WTC11 (cell line): Measurements from ENCODE around the gene ZNHIT1. TPM values are rescaled to one million over a fixed set of nuclear protein-coding genes. Genes with fewer than 3 reads are reported as not detected.
A peak's percentile ranks its signal among the peaks of the same experiment; 100 is the strongest.

Experiments used
- ATAC-seq: fragments of 200-7000 bp; cut with Tn5 transposase; 2 replicates; pipeline ENCODE4 v1.10.0; 2021; ENCODE audit warnings: mild to moderate bottlenecking, moderate library complexity
- CTCF ChIA-PET: fragments of 300-600 bp; sonication (Branson Sonifier 250); formaldehyde crosslinking; loops from one replicate; lab custom pipeline; 2021; ENCODE audit warnings: antibody characterized with exemption; lab: Charles Lee
- POLR2A ChIA-PET: fragments of 350-600 bp; sonication (Branson Sonifier 250); formaldehyde crosslinking; loops from one replicate; lab custom pipeline; 2021; ENCODE audit warnings: antibody characterized with exemption; lab: Charles Lee
- DNase-seq: peaks from one replicate; pipeline ENCODE4 v3.0.0; 2021; ENCODE audit warnings: low spot score
- H3K27ac Mint-ChIP-seq: 2 replicates; pipeline ENCODE4 v1.8.0; 2021; ENCODE audit warnings: mixed read lengths
- H3K27me3 Mint-ChIP-seq: 2 replicates; pipeline ENCODE4 v1.8.0; 2021; ENCODE audit warnings: low read depth, mild to moderate bottlenecking, moderate library complexity, mixed read lengths
- H3K36me3 Mint-ChIP-seq: 2 replicates; pipeline ENCODE4 v1.8.0; 2021; ENCODE audit warnings: mixed read lengths
- H3K4me1 Mint-ChIP-seq: 2 replicates; pipeline ENCODE4 v1.8.0; 2022; ENCODE audit warnings: mixed read lengths
- H3K4me3 Mint-ChIP-seq: 2 replicates; pipeline ENCODE4 v1.8.0; 2021; ENCODE audit warnings: mild to moderate bottlenecking, moderate library complexity, mixed read lengths
- H3K9me3 Mint-ChIP-seq: 2 replicates; pipeline ENCODE4 v1.8.0; 2021; ENCODE audit warnings: mixed read lengths
- ARID4B ChIP-seq: sonication (generic); formaldehyde crosslinking; IDR thresholded peaks from 2 replicates; pipeline ENCODE4 v1.8.0; 2023; ENCODE audit warnings: missing genetic modification reagents, mild to moderate bottlenecking, borderline replicate concordance
- CDX4 ChIP-seq: fragments of 250-450 bp; sonication (Bioruptor Pico); IDR thresholded peaks from 2 replicates; pipeline ENCODE4 v1.9.0; 2021; ENCODE audit warnings: moderate library complexity, mild to moderate bottlenecking, inconsistent platforms, borderline replicate concordance
- E2F1 ChIP-seq: sonication (generic); formaldehyde crosslinking; IDR thresholded peaks from 2 replicates; pipeline ENCODE4 v1.8.0; 2022; ENCODE audit warnings: mild to moderate bottlenecking, missing genetic modification reagents
- E2F4 ChIP-seq: sonication (generic); formaldehyde crosslinking; IDR thresholded peaks from 2 replicates; pipeline ENCODE4 v1.8.1; 2022; ENCODE audit warnings: low read depth, mild to moderate bottlenecking, moderate library complexity, missing genetic modification reagents, borderline replicate concordance
- E2F5 ChIP-seq: sonication (generic); formaldehyde crosslinking; IDR thresholded peaks from 2 replicates; pipeline ENCODE4 v1.8.1; 2022; ENCODE audit warnings: mild to moderate bottlenecking, moderate library complexity, missing genetic modification reagents
- ESRRA ChIP-seq: sonication (generic); formaldehyde crosslinking; IDR thresholded peaks from 2 replicates; pipeline ENCODE4 v1.8.1; 2022; ENCODE audit warnings: mild to moderate bottlenecking, missing genetic modification reagents, borderline replicate concordance
- ETV6 ChIP-seq: sonication (generic); formaldehyde crosslinking; IDR thresholded peaks from 2 replicates; pipeline ENCODE4 v1.8.1; 2022; ENCODE audit warnings: mild to moderate bottlenecking, missing genetic modification reagents
- NFYB ChIP-seq: sonication (generic); formaldehyde crosslinking; conservative IDR thresholded peaks from 2 replicates; pipeline ENCODE4 v1.8.0; 2022; ENCODE audit warnings: low read depth, missing genetic modification reagents
- PRDM15 ChIP-seq: sonication (generic); formaldehyde crosslinking; IDR thresholded peaks from 2 replicates; pipeline ENCODE4 v1.8.0; 2022; ENCODE audit warnings: missing genetic modification reagents
- RELA ChIP-seq: sonication (generic); formaldehyde crosslinking; IDR thresholded peaks from 2 replicates; pipeline ENCODE4 v1.8.1; 2022; ENCODE audit warnings: missing genetic modification reagents, mild to moderate bottlenecking, borderline replicate concordance
- ZNF138 ChIP-seq: sonication (generic); formaldehyde crosslinking; conservative IDR thresholded peaks from 2 replicates; pipeline ENCODE4 v1.8.1; 2022; ENCODE audit warnings: mild to moderate bottlenecking, moderate library complexity, missing genetic modification reagents
- ZNF232 ChIP-seq: sonication (generic); formaldehyde crosslinking; IDR thresholded peaks from 2 replicates; pipeline ENCODE4 v1.8.0; 2022; ENCODE audit warnings: mild to moderate bottlenecking, missing genetic modification reagents
- ZNF263 ChIP-seq: sonication (generic); formaldehyde crosslinking; IDR thresholded peaks from 2 replicates; pipeline ENCODE4 v1.8.1; 2022; ENCODE audit warnings: low read depth, mild to moderate bottlenecking, moderate library complexity, missing genetic modification reagents
- ZNF317 ChIP-seq: sonication (generic); formaldehyde crosslinking; IDR thresholded peaks from 2 replicates; pipeline ENCODE4 v1.8.1; 2023; ENCODE audit warnings: low read depth, mild to moderate bottlenecking, moderate library complexity, missing genetic modification reagents, borderline replicate concordance
- total RNA-seq: library from RNA; stranded (reverse); gene quantifications from 3 replicates; pipeline ENCODE4 v1.2.3, GENCODE V29; 2021

The ZNHIT1 gene
- total RNA-seq, 1 experiment from 2014 or later: 63.9 TPM

GRCh38 chr7:101239951-101240220 is 21.9 kb downstream of the ZNHIT1 start:
- ChIA-PET CTCF (interaction anchor here (3.2 to 8.0 kb wide), 2 partner anchors 22 to 42 kb away, joined by 13 to 80 read pairs; partner anchors contain the start of genes PLOD3 and ZNHIT1), POLR2A (no interaction called here)
- Mint-ChIP-seq H3K4me3 (no peak overlapping the region), H3K27me3 (no peaks in the 10 kb centered on the region), H3K4me1 (peaks cover 22% of the 10 kb centered on the region), H3K27ac (0 out of 2 replicates have a peak overlapping the region, but pooled peaks have one; percentile 41), H3K36me3 (peaks cover 4% of the 10 kb centered on the region; the same call in 1 of the 2 replicates), H3K9me3 (no peaks in the 10 kb centered on the region)
- DNase-seq (no peak), ATAC-seq (no peak)
- TF ChIP-seq ZNF317 (no peak), NFYB (CRISPR knock-in tag) (no peak), ARID4B (CRISPR knock-in tag) (no peak), ZNF232 (CRISPR knock-in tag) (no peak), PRDM15 (CRISPR knock-in tag) (no peak), E2F4 (CRISPR knock-in tag) (no peak), CDX4 (CRISPR knock-in tag) (no peak), ESRRA (CRISPR knock-in tag) (no peak), ZNF263 (no peak), ZNF138 (no peak), RELA (no peak), ETV6 (CRISPR knock-in tag) (no peak), E2F5 (CRISPR knock-in tag) (no peak), E2F1 (CRISPR knock-in tag) (no peak)
